ENCODE data around the gene BBS5. TPM values are rescaled to one million over a fixed set of nuclear protein-coding genes. Genes with fewer than 3 reads are reported as not detected.

The BBS5 gene
- total RNA-seq, 1 experiment from 2014 or later, result 7.2 TPM

- no peak for DNase-seq (ENCODE audit: low read depth)
Measured at GRCh38 chr2:169540146-169540545, 60.9 kb downstream of the BBS5 start.

DNA sequence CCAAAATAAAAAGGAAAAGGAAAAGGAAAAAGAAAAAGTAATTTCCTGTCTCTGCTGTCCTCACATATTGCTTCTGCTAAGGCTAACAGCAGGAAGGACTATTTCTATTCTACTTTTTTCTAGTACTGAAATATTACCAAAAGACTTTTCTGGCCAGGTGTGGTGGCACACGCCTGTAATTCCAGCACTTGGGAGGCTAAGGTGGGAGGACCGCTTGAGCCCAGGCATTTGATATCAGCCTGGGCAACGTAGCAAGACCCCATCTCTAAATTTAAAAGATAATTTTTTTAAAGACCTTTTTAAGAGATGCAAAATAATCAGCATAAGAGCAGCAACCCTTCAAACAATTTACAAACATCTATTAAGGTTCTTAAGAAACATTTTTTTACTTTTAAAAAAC, 63.1 kb downstream of the BBS5 start:
- no peak for DNase-seq (ENCODE audit: low read depth)

GRCh38 chr2:169546756-169547155, 67.5 kb downstream of the BBS5 start:
- no peak for DNase-seq (ENCODE audit: low read depth)

Other genes with a start within 250 kb of the BBS5 start
- gene LRP2, start 117.0 kb upstream of the BBS5 start, total RNA-seq (2014; rRNA removed), result not detected in 2 replicates
- gene KLHL41, start 30.2 kb downstream of the BBS5 start, total RNA-seq (2014; rRNA removed), result 32.3 and 91.1 TPM in 2 replicates
- gene FASTKD1, start 94.4 kb downstream of the BBS5 start, total RNA-seq (2014; rRNA removed), result 22.8 and 26.9 TPM in 2 replicates
- gene PPIG, start 104.9 kb downstream of the BBS5 start, total RNA-seq (2014; rRNA removed), result 22.8 and 26.0 TPM in 2 replicates
- gene CFAP210, start 214.9 kb downstream of the BBS5 start, total RNA-seq (2014; rRNA removed), result not detected in 2 replicates
- gene PHOSPHO2, start 215.0 kb downstream of the BBS5 start, total RNA-seq (2014; rRNA removed), result 2.1 TPM in 2 replicates